ENCODE results near the gene NUFIP1. TPM values are rescaled to one million over a fixed set of nuclear protein-coding genes. Genes with fewer than 3 reads are reported as not detected.

Gene NUFIP1
- total RNA-seq (2014; rRNA removed; shearing (Covaris generic)), result 6.0 and 8.7 TPM in 2 replicates
- 6.4 and 8.7 TPM in 2 replicates for polyA plus RNA-seq (2015; cell fraction: cytosol; rRNA removed)
- polyA plus RNA-seq (2015; cell fraction: nucleus; rRNA removed), result 9.0 and 9.5 TPM in 2 replicates

DNA sequence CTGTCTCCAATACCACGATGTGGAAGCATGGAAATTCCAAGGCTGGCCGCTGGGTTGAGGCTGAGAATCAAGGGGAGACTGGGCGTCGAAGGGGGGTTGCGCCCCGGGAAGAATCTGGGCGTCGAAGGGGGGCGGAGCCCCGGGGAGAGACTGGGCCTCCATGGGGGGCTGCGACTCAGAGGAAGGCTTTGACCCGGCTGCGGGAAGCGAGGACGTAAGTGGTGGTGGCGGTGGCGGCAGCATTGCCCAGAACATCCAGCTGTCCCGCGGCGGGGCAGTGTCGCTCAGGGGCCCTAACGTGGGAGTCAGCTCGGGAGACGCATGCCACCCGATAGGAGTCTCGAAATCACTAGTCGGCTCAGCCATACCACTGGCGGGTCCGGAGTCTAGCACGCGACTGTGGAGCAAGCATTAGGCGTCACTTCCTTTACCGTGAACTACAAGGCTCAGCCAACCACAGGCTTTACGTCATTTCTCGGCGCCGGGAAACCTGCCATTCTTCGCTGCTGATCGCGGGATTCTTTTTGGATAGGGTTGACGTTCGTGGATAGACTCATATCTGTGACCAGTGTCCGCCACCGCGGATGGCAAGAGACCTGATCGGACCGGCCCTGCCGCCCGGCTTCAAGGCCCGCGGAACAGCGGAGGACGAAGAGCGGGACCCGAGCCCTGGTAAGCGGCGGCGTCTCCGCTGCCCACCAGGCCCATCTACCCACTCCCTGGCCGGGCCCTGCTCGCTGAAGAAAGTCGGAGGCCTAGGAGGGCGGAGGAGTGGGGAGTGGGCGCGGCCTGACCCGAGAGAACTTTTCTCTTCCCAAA lies at the start of gene NUFIP1, which contains the start of gene GPALPP1:
TSS of gene NUFIP1 (minus strand) at position 401 of the 819 bp plus-strand sequence. CDS start at position 366, 35 bp downstream.
TSS of gene GPALPP1 (plus strand) at position 468 of the 819 bp plus-strand sequence. CDS start at position 585, 117 bp downstream.
- peak; percentile 89 for DNase-seq (ENCODE audit: low read depth)

DNA sequence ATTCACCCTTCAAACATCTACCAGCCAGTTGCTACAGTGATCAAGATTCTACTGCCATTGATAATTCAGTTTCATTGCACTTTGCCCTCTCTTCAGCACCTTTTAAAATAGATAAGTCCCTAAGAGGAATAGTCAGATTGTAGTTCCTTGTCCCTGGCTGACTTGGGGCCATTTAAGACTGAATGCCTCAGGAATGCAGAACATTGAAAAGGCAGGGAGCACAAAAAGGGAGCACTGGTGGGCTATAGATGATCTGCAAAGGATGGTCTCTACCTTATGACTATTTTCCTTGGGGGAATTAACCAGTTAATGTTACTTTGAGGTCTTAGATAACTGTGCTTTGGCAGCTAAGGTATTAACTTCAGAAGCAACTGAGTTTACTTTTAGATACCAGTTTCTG lies 46.9 kb upstream of the NUFIP1 start:
- DNase-seq (ENCODE audit: low read depth), result no peak

DNA sequence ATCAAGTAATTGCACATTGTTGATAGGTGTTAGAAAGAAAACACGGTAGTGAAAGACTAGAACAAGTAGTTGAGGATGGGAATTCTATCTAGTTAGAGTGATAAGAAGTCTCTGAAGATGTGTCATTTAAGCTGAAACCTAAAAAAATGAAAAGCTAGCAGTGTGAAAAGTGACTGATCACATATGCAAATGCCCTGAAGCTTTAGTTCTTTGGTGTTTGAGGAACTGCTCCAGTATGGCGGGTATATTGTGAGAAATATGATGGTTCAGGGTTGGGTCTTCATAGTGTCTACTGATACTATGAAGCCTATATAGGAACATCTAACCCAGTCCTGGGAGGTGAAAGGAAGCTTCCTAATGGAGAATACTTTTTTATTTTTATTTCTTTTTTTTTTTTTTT lies 45.1 kb upstream of the NUFIP1 start:
- DNase-seq (ENCODE audit: low read depth), result no peak

GRCh38 chr13:45024847-45025246 lies 35.6 kb upstream of the NUFIP1 start:
- no peak for DNase-seq (ENCODE audit: low read depth)

DNA sequence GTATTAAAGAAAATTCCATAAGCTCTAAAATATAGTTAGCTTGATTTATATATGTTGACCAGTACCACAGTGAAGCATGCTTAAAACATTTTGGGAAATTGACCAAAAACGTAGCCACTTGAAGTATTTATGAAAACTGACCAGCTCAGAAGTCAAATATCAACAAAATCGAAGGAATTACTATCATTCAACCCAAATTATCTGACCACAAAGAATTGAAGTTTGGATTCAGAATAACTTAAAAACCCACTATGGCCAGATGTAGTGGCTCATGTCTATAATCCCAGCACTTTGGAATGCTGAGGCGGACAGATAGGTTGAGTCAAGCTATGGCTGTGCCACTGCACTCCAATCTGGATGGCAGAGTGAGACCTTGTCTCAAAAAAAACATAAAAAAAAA lies 32.0 kb upstream of the NUFIP1 start:
- no peak for DNase-seq (ENCODE audit: low read depth)

- DNase-seq (ENCODE audit: low read depth), result peak; percentile 9
Observed at GRCh38 chr13:45019981-45020380, 30.7 kb upstream of the NUFIP1 start.

GRCh38 chr13:45016792-45017425 lies 27.6 kb upstream of the NUFIP1 start:
- no peak for DNase-seq (ENCODE audit: low read depth)

GRCh38 chr13:45015300-45015699 lies 26.0 kb upstream of the NUFIP1 start:
- DNase-seq (ENCODE audit: low read depth), result peak; percentile 40

GRCh38 chr13:45011198-45011597 lies 21.9 kb upstream of the NUFIP1 start:
- no peak for DNase-seq (ENCODE audit: low read depth)

DNA sequence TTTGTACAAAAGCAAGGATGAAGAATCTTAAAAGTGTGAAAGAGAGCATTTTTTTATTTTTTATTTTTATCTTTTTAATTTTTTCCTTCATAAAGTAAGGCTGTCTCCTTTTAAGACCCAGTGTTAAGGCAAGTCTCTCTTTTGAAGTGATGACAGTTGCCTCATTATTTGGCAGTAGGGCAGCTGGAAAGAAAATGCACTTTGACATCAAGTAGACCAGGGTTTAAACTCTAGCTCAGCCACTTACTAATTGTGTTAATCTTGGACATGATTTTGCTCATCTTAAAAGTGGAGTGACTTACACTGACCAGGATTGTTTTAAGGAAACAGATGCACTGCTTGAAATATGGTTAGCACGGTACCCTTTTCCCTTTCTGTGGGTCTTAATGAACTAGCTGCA lies 18.6 kb upstream of the NUFIP1 start:
- DNase-seq (ENCODE audit: low read depth), result no peak

- no peak for DNase-seq (ENCODE audit: low read depth)
Observed at GRCh38 chr13:45007225-45007624, 18.0 kb upstream of the NUFIP1 start.

DNA sequence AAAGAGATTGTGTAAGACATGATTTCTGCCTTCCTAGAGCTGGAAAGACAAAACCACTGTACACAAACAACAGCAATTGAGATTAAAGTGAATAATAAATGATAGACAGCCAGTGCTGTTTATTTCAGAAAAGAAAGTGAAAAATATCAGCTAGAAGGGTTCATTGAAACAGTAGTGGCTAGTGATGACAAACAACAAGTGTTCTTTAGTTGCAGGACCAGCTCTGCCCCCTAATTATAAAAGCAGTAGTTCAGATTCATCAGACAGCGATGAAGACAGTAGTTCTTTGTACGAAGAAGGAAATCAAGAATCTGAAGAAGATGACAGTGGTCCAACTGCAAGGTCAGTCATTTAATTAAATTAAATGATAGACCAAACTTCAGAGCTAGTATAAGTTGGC lies 14.8 kb upstream of the NUFIP1 start:
- DNase-seq (ENCODE audit: low read depth), result no peak

GRCh38 chr13:45003417-45003816 lies 14.1 kb upstream of the NUFIP1 start:
- DNase-seq (ENCODE audit: low read depth), result no peak

DNA sequence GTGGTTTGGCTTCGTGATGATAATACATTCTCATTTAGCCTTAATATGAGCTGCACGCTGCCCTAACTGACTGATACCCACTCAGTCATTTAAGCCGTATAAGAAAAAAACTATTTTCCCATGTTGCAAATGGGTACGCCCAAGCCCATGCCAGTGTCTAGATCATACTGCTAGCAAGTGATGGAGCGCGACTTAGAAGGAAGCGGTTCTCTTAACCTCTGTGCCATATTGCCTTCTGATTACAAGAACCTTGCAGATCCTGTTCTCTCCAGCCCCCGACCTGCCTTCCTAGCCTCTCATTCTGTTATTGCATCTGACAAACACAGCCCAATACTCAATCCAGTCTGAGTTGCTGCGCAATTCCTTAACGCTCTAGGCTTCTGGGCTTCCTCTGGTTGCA lies 670 bp upstream of the NUFIP1 start:
- no peak for DNase-seq (ENCODE audit: low read depth)

GRCh38 chr13:44978328-44978727 lies 10.9 kb downstream of the NUFIP1 start:
- DNase-seq (ENCODE audit: low read depth), result no peak

- no peak for DNase-seq (ENCODE audit: low read depth)
Observed at GRCh38 chr13:44976949-44977583, 12.2 kb downstream of the NUFIP1 start.

DNA sequence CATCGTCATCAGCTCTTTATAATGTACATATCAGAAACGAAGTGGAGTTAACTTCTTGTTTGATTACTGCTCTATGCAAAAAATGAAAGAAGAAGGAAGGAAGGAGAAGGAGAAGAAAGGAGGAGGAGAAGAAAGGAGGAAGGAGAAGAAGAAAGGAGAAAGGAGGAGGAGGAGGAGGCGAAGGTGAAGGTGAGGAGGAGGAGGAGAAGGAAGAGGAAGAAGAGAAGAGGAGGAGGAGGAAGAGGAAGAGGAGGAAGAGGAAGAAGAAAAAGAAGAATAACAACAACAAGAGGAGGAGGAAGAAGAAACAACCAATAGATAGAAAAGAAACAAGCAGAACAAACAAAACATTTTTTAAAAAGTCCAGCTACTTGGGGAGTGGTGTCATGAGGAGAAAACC lies 13.1 kb downstream of the NUFIP1 start:
- no peak for DNase-seq (ENCODE audit: low read depth)

GRCh38 chr13:44974056-44974793 lies 15.0 kb downstream of the NUFIP1 start:
- peak; percentile 72 for DNase-seq (ENCODE audit: low read depth)

GRCh38 chr13:44972956-44973581 lies 16.2 kb downstream of the NUFIP1 start:
- DNase-seq (ENCODE audit: low read depth), result peak; percentile 10

DNA sequence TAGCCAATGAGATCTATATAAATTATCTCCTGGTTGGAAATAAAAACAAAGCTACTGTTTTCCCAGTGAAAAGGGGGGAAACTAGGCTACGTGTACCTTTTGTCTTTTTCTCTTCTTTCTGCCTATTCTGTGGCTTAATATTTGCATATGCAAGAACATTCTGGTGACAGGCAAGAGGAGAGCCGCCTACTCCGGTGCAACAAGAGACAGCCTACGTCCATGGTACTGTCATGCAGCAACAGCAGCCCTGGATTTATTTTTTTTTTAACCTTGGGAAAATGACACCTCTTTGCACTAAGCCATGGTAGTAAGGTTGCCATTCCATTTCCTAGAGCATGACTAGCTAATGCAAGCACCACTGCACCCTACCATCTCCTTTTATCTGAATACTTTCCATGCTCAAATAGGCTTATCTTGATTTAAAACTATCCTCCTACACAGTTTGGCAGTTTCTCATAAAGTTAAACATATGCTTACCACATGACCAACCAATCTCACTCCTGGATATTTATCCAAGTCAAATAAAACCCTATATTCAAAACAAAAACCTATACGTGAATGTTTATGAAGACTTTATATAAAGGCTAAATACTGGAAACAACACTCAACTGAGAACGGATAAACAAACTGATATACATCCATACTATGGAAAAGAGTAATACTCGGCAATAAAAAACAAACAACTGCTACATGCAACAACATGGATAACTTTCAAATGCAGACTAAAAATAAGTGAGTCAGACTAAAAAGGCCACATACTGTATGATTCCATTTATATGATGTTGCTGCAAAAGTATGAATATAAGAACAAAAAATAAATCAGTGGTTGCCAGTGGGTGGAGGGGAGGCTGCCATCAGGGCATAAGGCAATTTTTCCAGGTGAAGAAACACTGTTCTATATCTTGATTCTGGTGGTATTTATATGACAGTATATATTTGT lies 17.3 kb downstream of the NUFIP1 start:
- DNase-seq (ENCODE audit: low read depth), result no peak

Data from HT1080 (cell line).